HG03442 (cell line): ENCODE results near the gene RASGRP2.

Source experiments
- ATAC-seq: cut with Tn5 transposase; IDR thresholded peaks from one replicate; pipeline ENCODE4 v1.9.1; 2021; ENCODE audit warnings: mild to moderate bottlenecking, moderate library complexity; ENCODE audit not compliant: unreplicated experiment

Gene RASGRP2

DNA sequence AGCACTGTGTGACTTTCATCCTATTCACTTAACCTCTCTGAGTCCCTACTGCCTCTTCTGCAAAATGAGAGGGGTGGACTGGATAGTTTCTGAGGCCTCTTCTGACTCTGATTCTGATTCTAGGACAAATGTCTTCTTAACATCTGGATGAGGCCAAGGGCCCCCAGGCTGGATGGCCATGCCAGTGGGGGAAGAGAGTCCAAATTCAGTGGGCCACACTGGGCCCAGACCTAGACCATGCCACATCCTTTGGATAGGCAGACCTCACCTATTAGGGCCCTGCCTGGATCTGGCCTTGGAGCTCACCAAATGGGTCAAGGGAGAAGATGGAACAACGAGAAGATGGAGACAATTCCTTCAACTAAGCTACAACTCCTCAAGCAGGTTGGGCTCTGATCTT is 45.5 kb downstream of the RASGRP2 start:
- ATAC-seq, result no peak

DNA sequence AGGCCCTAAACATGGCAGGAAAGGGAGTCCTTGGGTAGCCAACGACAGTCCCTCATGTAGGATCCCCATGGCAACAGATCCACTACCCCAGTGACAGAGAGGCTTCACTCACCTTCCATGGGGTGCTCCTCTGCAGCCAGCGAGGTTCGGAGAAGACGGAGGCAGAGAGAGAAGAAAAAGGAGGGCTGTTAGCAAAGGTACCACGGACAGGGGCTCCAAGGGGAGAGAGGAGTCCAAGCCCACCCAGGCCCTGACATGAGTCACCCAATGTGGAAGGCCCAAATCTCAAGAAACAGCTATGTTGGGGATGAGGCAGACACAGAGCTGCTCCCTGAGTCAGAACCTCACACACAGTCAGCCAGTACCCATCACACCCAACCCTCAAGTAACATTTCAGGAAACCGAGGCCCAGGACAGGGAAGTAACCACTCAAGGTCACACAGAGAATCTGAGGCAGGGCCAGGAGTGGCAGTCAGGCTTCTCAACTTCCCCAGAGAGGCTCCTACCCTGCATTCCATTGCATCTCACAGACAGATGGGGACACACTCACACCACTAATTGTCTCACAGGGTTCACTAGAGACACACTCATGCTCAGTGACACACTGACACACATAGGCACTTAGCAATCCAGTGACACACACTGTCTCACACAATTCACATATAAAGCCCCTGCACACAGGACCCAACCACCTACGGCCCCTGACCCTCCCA is 46.1 kb downstream of the RASGRP2 start:
- no peak for ATAC-seq

DNA sequence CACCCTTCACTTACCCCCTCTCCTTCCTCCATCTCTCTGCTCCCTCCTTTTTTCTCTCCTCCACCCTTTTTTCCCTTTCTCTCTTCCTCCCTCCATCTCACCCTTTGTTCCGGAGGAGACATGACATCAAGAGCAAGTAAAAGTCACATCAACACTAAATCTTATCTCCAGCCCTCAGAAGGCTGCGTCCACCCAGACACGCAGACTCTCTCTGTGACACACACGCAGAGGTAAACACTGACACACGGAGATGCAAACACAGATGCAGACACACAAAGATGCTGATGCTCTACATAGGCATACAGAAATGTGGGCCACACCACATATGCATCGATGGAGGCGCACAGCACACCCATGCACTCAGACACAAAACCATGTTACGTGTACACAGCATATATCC is 47.9 kb downstream of the RASGRP2 start:
- ATAC-seq, result no peak

DNA sequence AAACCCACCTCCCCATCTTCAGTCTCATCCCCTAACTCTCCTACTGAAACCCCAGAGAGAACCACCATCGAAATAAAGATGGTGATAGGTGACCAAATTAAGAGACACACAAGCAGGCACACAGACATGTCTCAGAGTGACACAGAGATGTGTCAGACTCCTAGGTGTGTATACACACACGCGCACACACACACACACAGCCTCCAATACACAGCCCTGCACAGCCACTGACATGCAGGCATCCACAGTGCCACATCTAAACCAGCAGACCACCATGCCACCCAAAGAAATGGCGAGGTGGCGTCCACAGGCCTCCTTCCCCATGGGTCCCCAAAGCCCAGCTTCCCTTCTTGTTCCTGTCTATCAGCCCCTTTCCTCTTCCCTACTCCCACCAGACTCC is 48.4 kb downstream of the RASGRP2 start:
- ATAC-seq, result no peak

DNA sequence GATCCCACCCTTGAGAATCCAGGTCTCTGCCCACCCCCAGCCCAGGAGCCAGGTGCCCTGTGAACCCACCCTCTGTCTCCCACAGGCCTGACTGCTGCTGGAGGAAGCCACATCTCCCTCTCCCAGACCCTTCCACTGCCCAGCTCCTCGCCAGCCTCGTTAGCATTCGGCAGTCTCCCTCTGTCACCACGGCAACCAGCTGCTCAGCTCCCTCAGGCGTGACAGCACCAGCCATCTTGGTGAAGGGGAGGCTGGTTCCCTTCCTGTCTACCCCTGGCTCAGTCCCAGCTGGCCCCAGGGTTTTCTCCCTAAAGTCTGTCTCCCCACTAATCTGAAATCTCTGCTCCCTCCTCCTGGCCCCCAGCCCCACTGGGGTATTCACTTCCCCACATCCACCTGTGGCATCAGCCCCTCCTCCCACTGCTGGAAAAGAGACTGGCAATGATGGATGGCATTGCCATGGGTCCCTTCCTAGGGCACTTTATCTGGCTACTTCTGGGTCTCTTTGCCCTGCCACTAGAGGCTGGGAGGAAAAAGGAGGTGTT is 49.0 kb downstream of the RASGRP2 start:
- no peak for ATAC-seq

DNA sequence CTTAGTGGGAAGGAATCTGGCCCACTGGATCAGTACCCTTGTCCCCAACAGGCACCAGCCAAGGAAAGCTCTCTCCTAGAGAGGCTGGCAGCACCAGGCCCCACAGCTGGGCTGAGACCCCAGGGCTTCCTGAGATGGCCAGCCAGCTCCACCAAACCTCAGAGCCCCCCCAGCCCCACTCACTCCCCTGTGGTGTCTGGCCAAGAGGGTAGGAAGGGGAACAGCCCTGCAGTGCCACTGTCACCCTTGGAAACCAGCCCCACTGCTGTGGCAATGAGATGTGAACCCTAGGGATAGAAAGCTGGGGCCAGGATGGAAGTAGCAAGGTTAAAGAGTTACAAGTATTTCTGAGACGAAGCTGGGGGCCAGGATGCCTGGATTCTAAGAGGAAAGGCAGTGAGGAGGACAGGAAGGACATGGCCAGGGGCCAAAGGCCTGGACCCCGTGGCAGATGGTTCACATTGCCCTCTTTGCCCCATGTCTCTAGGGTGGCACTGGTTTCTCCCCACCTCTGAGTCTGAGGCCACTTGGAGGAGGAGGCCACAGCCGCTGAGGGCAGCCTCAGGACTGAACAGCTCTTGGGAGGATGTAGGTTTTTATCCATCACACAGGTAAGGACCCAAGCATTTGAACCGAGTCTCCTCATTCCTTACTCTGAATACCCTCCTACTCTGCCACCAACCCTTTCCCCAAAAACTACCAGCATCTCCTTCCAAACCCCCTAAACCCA is 49.8 kb downstream of the RASGRP2 start:
- ATAC-seq, result no peak

DNA sequence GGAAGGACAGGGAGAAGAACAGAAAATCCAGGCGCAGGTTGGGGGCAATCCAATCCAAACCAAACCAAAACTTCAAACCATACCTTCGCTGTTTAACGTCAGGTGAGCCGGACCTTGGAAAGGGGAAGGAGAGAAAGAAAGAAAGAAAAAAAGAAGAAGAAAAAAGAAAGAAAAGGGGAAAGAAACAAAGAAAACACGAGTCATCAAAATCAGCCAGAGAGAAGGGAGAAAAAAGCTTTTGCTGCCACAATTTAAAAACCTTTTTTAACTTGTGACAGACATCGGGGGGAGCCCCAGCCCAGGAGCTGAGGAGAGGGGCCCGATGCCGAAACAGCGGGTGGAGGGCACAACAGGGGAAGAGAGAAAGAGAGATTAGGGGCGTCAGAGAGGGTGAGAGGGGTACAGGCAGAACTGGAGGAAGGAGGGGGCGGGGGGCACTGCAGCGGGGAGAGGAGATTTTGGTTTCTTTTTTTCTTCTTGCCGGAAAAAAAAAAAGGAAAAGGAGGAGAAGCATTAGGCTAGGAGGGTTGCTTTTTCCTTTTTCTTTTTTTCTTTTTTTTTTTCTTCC is 51.1 kb downstream of the RASGRP2 start:
- ATAC-seq, result no peak

DNA sequence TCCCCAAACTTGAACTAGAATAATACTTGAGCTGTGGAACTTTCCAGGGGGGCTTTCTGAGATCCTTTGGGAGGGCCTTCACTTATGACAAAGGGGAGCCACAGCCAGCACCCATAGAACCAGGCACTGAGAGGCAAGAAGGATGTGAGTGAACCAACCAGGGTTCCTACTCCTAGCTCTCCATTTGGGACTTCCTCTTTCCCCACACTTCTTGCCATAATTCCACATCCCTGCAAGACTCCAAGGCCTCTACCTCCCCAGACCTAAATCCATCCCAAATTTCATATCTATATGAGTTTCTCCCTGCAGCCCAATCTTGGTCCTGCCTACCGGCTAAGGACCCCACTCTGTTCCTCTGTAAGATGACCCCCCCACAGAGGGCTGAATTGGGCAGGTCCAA is 52.4 kb downstream of the RASGRP2 start:
- ATAC-seq, result no peak

DNA sequence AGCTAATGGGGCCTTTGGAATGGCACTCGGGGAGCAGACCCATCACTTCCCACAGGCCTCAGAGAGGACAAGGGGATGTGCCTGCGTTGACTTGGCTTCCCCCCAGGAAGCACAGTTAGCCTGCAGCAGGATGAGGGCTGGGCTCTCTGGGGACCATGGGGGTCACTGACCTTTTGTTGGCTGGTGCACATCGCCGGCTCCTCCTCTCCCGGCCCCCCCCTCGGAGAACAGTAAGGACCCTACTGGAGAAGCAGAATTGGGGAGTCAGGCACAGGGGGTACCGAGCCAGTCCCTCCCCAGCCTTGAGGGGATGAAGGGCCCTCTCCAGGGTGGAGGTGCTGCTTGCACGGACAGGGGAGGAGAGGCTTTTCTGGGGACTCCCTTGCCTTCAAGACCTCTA is 53.7 kb downstream of the RASGRP2 start:
- ATAC-seq, result no peak

DNA sequence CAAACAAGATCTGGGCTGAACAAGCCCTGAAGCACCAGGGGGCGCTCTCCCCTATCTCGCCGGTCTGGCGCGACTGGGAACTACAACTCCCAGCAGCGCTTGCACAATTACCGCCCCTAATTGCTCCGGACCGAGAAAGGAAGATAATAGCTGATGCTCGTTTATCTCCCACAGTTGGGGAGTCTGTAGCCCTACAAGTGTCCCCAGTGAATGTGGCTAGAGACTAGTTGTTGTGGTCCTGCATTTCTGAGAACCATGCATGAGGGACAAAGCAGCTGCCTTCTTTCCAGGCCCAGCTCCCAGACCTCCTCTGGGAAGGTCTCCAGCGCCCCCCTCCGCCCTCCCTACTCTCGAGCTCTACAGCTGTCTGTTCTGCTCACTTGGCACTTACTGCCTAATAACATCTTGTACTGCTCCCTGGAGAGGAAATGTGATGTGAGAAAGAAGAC is 55.4 kb downstream of the RASGRP2 start:
- no peak for ATAC-seq

DNA sequence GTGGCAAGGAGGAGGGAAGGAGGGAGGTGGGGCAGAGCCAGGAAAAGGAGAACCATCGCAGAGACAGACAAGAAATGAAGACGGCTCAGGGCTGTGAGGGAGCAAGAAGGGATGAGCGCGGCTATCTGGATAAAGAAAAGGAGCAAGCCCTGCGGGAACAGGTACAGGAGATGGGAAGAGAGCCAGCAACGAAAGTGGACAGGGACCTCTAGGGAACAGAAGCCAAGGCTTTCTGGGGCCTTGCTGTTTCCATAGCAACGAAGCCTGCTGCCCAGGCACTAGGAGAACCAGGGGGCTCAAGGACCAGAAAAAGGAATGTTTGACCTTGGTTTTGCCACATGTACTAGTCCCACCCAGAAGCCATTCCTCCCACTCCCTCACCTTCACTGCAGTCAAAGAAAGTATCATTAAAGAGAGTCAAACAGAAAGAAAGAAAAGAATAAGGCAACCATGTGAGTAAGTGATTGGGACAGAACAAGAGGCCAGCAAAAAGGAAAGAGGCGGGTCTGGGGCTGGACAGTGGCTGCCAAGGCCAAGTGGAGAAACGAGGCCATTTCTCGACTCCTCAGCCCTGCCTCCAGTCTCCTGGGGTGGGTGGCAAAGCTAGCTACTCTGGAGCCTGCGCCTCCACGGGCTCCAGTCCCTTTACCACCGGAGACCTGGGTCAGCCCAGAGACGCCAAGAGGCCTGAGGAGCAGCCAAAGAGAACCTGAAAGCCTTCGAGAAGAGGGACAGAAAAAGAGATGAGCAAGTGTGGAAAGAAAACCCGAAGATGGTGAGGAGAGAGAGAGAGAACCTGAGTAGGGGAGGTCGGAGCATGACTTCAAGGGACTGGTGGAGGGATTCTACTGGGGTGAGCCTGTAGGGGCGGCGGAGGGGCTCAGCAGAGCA is 56.1 kb downstream of the RASGRP2 start:
- no peak for ATAC-seq

DNA sequence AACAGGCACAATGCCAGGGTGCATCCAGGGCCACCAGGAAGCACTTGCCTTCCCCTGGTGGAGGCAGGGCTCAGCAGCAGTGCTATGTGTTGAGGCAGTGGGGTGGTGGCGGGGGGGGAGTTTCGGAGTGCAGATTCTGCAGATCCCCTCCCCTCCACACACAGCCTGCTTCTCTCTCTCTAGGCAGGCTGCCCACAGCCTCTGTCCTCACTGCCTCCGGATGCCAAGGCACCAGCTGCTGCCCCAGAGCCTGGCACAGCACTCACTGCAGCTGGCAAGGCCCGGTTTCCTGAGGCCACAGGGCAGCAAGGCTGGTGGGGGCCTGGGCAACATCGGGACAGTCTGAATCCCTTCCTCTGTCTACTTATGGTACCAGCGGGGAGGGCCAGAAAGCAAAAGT is 56.7 kb downstream of the RASGRP2 start:
- no peak for ATAC-seq

DNA sequence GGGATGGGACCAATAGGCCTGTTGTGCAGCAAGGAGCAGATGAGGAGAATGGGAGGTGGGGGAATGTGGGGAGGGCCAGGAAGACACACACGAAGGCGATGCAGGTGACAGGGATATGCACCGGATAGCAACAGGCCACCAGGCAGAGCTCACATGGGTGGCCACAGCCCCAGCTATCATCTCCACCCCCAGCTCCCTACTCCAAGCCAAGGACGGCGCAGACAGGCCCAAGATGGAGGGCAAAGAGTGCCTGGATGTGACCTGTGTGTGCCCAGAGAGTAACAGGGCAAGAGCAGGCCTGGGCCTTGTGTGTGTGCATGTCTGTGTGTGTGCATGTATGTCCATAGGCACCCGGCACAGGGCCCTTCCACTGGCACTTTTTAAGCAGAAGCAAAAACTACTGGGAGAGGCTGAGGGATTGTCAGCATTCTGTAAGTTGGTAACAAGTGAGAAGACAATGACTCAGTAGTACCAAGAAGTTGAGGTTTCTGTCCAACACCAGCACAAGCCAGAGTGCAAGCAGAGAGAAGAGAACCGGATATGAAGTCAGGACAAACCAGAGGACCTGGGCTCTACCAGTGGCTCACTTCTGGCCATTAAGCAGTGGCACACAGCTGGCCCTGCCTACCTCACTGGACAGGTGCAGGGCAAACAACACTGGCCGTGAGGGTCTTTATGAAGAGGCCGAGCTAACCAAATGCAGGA is 57.3 kb downstream of the RASGRP2 start:
- ATAC-seq, result no peak

DNA sequence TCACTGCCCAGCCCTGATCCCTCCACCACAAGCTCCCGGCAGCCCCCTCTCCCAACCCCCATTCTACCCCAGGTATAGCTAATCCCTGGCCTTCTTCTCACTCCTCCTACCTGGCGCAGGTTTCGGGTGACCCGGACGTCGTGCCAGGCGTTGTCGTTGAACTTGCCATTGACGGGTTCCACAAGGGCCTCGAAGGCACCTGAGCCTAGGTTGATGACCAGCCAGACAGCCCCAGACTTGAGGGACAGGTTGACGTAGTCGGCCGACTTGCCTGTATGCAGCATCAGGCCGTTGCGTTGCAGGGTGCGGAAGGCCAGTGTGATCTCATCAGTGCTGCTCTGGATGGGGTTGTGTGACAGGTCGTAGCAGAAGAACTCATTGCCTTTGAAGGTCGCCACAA is 58.4 kb downstream of the RASGRP2 start:
- ATAC-seq, result no peak

DNA sequence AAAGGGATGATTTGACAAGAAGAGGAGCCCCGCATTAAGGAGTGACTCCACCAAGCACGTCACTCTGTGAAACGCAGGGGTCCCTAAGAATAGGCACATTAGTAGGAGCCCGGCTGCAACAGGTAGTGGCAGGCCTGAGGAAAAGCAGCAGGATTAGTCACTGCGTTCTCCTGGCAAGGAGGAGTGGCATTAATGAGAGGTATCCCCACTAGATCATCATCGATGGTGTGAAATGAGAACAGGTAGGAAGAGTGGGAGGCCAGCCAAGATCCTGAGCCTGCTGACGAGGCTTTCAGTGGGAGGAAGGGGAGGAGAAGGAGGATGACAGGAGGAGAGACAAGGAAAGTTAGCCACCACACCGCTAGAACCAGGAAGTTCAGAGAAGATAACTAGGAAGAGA is 59.6 kb downstream of the RASGRP2 start:
- ATAC-seq, result no peak

DNA sequence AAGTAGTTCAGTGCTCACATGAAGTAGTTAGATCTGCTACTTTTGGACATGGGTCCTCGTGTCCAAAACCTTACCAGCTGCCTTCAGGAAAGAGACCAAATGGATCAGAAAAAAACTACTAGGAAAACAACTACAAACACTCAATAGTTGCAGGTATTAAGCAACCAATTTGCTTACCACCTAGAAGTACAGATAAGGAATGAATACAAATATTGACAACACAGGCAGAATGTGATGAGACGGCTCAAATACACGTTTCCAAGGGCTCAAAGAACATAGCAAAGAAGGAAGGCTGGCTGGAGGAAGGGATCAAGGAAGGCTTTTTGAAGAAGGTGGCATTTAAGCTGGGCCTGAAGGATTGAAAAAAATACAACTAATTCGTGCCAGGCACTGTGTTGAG is 62.8 kb downstream of the RASGRP2 start:
- no peak for ATAC-seq

DNA sequence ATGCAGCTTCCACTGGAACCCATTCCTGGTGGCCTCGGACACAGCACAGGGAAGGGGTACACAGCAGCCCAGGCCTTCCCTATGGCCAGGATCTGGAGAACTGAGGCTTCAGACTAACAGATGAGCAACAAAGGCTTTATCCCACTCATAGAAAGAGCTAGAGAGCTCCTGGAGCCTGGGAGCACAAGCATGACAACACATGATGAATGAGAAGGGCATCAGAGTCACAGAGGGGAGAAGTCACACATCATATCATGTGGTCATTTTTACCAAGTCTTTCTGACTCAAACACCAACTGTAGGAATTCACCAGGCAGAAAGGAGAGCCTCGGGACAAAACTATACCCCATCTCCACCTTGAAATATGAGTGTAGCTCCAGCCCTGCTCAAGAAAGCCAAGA is 64.1 kb downstream of the RASGRP2 start:
- ATAC-seq, result no peak

DNA sequence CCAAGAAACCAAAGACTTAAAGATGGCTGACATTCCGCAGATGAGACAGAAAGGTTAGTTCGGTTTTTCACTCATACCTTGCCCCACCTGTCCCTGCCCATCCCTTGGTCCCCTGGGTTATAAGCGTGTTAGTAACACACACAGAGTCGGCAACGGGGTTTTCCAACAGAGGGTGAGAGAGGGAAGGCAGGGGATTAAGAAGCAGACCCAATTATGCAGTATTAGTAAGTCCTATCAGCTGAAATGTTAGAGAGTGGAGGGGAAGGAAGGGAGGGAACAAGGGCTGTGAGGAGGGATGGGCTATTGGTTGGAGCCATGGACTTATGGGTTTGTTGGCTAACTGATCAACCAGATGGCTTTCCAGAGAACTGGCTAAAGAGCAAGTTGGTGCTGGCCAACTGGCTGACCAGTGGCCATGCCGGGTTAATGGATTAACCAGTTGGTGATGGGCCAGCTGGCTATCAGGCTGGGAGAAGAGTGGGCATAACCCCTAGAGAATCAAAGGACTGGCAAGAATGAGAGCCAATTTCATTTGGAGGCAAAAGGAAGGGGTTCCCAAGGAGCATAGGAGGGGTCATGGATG is 66.4 kb downstream of the RASGRP2 start:
- no peak for ATAC-seq
